ENCODE data around the gene ENAH.

The ENAH gene

GRCh38 chr1:225437710-225438437 lies 215.0 kb downstream of the ENAH start:
- H3K4me3 Mint-ChIP-seq, result no peak overlapping the region
- H3K36me3 Mint-ChIP-seq (ENCODE audit: low read depth), result no peaks in the 10 kb centered on the region
- TF ChIP-seq CTCF (IDR thresholded peaks at IDR 0.05; ENCODE audit: unreplicated experiment in 3 of 3), result peak in 2 of 3 experiments; percentile 16 to 37
- peak overlapping the region; percentile 6 to 60 (median 25) for H3K27ac Mint-ChIP-seq
- peaks cover 42% of the 10 kb centered on the region for H3K4me1 Mint-ChIP-seq
- H3K27me3 Mint-ChIP-seq (ENCODE audit: low read depth), result peaks cover 13% of the 10 kb centered on the region
- no peaks in the 10 kb centered on the region for H3K9me3 Mint-ChIP-seq
